Stimulated activated naive CD8-positive, alpha-beta T cell treated with anti-CD3 and anti-CD28 coated beads, Interleukin-15, Interleukin-2, amounts not matched to agents 100 ng/mL and 50 ng/mL, for 24 hours (primary cell): ENCODE measurements around the gene SHROOM4.

Experiments
- H3K27ac Mint-ChIP-seq: one replicate; pipeline ENCODE4 v1.8.0; 2021; ENCODE audit warnings: mild to moderate bottlenecking, mixed read lengths
- H3K27me3 Mint-ChIP-seq: one replicate; pipeline ENCODE4 v1.8.0; 2021; ENCODE audit warnings: mixed read lengths
- H3K36me3 Mint-ChIP-seq: one replicate; pipeline ENCODE4 v1.8.0; 2021; ENCODE audit warnings: low read depth, mixed read lengths
- H3K4me1 Mint-ChIP-seq: one replicate; pipeline ENCODE4 v1.8.0; 2021; ENCODE audit warnings: low read depth, mixed read lengths
- H3K4me3 Mint-ChIP-seq: one replicate; pipeline ENCODE4 v1.8.0; 2021; ENCODE audit warnings: mild to moderate bottlenecking, mixed read lengths
- H3K9me3 Mint-ChIP-seq: one replicate; pipeline ENCODE4 v1.8.0; 2021; ENCODE audit warnings: mixed read lengths

The SHROOM4 gene

GRCh38 chrX:50705042-50705441 lies 109.0 kb downstream of the SHROOM4 start:
- Mint-ChIP-seq H3K9me3 (no peaks in the 10 kb centered on the region), H3K27me3 (no peaks in the 10 kb centered on the region), H3K4me3 (no peak overlapping the region), H3K27ac (no peak overlapping the region), H3K36me3 (no peaks in the 10 kb centered on the region), H3K4me1 (no peaks in the 10 kb centered on the region)

GRCh38 chrX:50704360-50704759 lies 109.6 kb downstream of the SHROOM4 start:
- Mint-ChIP-seq H3K4me3 (no peak overlapping the region), H3K9me3 (no peaks in the 10 kb centered on the region), H3K4me1 (no peaks in the 10 kb centered on the region), H3K36me3 (no peaks in the 10 kb centered on the region), H3K27me3 (no peaks in the 10 kb centered on the region), H3K27ac (no peak overlapping the region)

DNA sequence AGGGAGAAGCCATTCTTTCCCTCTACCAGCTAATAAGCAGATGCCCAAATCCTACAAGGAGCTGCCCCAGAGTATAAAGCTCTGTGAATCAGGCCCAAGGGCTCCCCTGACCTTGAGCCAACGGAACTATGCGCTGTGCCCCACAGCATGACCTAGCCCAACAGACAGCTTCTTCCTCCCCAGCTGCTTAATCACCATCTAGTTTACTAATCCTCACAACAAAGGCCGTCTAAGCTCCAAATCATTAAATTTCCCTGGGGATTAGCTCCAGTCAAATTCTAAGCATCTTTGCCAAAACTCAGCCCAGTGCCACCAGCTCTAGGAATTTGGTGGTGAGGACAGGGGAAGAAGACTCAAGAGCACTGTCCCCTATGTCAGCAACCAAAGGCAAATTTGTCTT lies 113.1 kb downstream of the SHROOM4 start:
- Mint-ChIP-seq H3K27ac (no peak overlapping the region), H3K4me3 (no peak overlapping the region), H3K4me1 (no peaks in the 10 kb centered on the region), H3K9me3 (no peaks in the 10 kb centered on the region), H3K27me3 (peaks cover 9% of the 10 kb centered on the region), H3K36me3 (no peaks in the 10 kb centered on the region)

- no peaks in the 10 kb centered on the region for H3K4me1 Mint-ChIP-seq
- no peak overlapping the region for H3K4me3 Mint-ChIP-seq
- peaks cover 9% of the 10 kb centered on the region for H3K27me3 Mint-ChIP-seq
- no peaks in the 10 kb centered on the region for H3K9me3 Mint-ChIP-seq
- H3K27ac Mint-ChIP-seq: no peak overlapping the region
- H3K36me3 Mint-ChIP-seq: no peaks in the 10 kb centered on the region
These were observed 115.0 kb downstream of the SHROOM4 start for GRCh38 chrX:50698944-50699343.

- peaks cover 9% of the 10 kb centered on the region for H3K27me3 Mint-ChIP-seq
- no peaks in the 10 kb centered on the region for H3K9me3 Mint-ChIP-seq
These were observed 116.3 kb downstream of the SHROOM4 start for GRCh38 chrX:50697691-50698090.

DNA sequence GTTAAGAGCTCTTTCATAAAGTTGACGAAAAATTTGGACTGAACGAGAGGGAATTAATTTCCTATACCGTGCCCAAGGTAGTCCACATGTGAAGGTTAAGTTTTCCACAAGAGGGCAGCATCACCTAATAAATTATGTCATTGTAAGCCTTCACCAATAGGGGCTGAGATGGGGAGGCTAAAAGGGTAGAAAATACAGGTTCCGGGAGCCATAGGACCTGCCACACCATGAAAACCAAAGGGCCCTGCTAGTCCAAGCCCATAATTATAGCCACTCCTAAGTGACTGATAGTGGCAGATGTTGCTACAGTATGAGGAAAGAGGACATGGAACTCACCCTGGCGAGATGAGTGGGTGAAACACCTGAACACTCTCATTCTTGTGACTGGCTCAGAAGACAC lies 122.2 kb downstream of the SHROOM4 start:
- Mint-ChIP-seq H3K4me3 (no peak overlapping the region), H3K27me3 (peaks cover under 1% of the 10 kb centered on the region), H3K4me1 (no peaks in the 10 kb centered on the region), H3K9me3 (no peaks in the 10 kb centered on the region), H3K36me3 (no peaks in the 10 kb centered on the region), H3K27ac (no peak overlapping the region)

More at GRCh38 chrX:50697691-50698090, 116.3 kb downstream of the SHROOM4 start:
- H3K4me3 Mint-ChIP-seq: no peak overlapping the region
- no peaks in the 10 kb centered on the region for H3K36me3 Mint-ChIP-seq
- no peaks in the 10 kb centered on the region for H3K4me1 Mint-ChIP-seq
- no peak overlapping the region for H3K27ac Mint-ChIP-seq

DNA sequence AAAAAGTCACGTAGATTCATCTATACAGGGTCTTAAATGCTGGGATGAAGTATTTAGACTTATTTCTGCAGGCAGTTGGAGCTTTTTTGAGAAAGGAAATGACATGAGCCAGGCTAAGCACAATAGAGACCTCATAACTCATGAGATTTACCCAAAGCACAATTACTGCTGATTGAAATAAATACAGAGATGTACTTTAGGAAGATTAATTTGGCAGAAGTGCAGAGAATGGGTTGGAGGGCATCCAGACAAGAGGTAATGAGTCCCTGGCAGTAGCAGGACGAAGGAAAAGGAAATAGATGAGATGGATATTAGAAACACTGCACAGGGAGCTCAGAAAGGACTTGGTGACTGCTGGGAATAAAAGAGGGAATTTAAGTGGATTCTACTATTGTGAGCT lies 129.1 kb downstream of the SHROOM4 start:
- no peaks in the 10 kb centered on the region for H3K4me1 Mint-ChIP-seq
- H3K27ac Mint-ChIP-seq: no peak overlapping the region

DNA sequence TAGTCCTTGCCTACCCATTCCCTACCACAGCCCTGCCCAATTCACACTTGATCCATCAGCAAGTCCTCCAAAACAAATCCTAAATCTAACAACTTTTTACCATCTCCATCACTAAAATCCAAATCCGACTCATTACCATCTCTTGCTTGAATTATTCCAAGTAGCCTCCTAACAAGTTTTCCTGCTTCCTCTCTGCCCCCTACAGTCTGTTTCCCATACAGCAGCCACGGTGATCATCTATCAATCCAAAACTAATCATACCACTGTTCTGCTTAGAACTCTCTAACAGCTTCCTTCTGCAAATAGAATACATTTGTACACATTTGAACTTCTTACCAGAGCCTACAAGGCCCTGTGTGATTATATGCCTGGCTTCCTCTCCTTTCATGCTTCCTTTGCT lies 133.0 kb downstream of the SHROOM4 start:
- no peak overlapping the region for H3K4me3 Mint-ChIP-seq
- H3K4me1 Mint-ChIP-seq: no peaks in the 10 kb centered on the region
- H3K36me3 Mint-ChIP-seq: no peaks in the 10 kb centered on the region
- no peaks in the 10 kb centered on the region for H3K9me3 Mint-ChIP-seq
- H3K27ac Mint-ChIP-seq: no peak overlapping the region
- no peaks in the 10 kb centered on the region for H3K27me3 Mint-ChIP-seq

More for the DNA sequence above, 129.1 kb downstream of the SHROOM4 start:
- H3K36me3 Mint-ChIP-seq: no peaks in the 10 kb centered on the region
- no peaks in the 10 kb centered on the region for H3K27me3 Mint-ChIP-seq
- no peak overlapping the region for H3K4me3 Mint-ChIP-seq
- no peaks in the 10 kb centered on the region for H3K9me3 Mint-ChIP-seq

DNA sequence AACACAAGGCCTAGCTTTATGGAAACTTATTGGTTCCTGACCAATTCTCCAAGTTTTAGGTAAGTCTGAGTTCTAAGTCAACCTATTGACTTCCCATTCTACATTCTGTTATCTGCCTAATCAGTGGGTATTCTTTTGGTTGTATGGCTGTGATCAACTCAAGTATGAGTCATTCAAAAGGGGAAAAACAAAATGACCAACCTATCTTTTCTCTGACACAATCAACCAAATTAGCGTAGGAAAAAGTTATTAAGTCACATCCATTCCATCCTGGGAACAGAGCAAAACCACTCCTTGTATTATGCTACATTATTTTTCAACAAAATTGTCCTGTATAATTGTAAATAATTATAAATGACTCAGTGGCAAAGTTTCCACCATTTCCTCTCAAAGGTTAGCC lies 136.2 kb downstream of the SHROOM4 start:
- Mint-ChIP-seq H3K36me3 (no peaks in the 10 kb centered on the region), H3K27ac (no peak overlapping the region), H3K4me3 (no peak overlapping the region), H3K9me3 (no peaks in the 10 kb centered on the region), H3K4me1 (no peaks in the 10 kb centered on the region), H3K27me3 (peaks cover 1% of the 10 kb centered on the region)

GRCh38 chrX:50671661-50672060 lies 142.3 kb downstream of the SHROOM4 start:
- peaks cover 11% of the 10 kb centered on the region for H3K27me3 Mint-ChIP-seq
- no peaks in the 10 kb centered on the region for H3K9me3 Mint-ChIP-seq
- H3K4me1 Mint-ChIP-seq: no peaks in the 10 kb centered on the region
- H3K27ac Mint-ChIP-seq: no peak overlapping the region
- H3K4me3 Mint-ChIP-seq: no peak overlapping the region
- H3K36me3 Mint-ChIP-seq: no peaks in the 10 kb centered on the region

- Mint-ChIP-seq H3K36me3 (no peaks in the 10 kb centered on the region), H3K9me3 (no peaks in the 10 kb centered on the region), H3K4me1 (no peaks in the 10 kb centered on the region), H3K4me3 (no peak overlapping the region), H3K27me3 (peaks cover 11% of the 10 kb centered on the region), H3K27ac (no peak overlapping the region)
These were observed 145.1 kb downstream of the SHROOM4 start for GRCh38 chrX:50668860-50669259.

DNA sequence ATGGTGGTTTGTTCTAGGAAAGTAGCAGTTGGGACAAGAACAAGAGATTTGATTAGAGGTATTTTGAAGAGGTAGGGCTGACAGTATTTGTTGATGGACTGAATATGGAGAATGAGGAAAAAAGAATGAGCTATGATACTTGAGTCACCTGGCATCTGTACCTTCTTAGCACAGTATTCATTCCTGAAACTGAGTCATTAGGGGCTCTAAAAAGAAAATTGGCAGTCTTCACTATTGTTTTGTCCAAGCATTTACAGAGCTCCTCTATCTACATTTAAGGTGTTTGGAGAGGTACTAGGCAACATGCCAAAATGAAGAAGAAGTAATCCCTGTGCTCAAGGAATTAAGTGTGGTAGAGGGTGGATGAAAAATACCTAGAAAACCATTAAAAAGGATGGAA lies 165.8 kb downstream of the SHROOM4 start:
- no peak overlapping the region for H3K27ac Mint-ChIP-seq
- H3K4me1 Mint-ChIP-seq: no peaks in the 10 kb centered on the region
- no peaks in the 10 kb centered on the region for H3K9me3 Mint-ChIP-seq
- H3K36me3 Mint-ChIP-seq: no peaks in the 10 kb centered on the region
- no peak overlapping the region for H3K4me3 Mint-ChIP-seq
- no peaks in the 10 kb centered on the region for H3K27me3 Mint-ChIP-seq

DNA sequence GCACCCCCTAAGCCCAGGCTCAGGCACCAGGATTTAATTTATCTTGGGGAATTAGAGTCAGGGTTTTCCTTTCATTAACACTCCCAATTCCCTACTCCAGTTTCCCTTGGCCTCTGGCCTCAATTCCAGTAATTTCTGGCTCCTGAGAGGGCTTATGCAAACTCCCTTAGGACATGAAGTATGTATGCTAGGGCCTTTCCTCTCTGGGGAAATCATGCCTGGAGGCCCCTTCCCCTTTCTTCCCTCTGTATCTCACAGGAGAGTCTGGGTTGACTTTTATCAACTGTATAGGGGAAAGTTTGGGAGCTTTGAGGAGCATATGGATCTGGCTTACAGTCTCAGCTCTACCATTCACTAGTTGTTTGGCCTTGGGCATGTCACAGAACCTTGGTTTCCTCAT lies 169.5 kb downstream of the SHROOM4 start:
- Mint-ChIP-seq H3K27ac (no peak overlapping the region), H3K4me1 (no peaks in the 10 kb centered on the region), H3K9me3 (no peaks in the 10 kb centered on the region), H3K27me3 (no peaks in the 10 kb centered on the region), H3K36me3 (no peaks in the 10 kb centered on the region), H3K4me3 (no peak overlapping the region)

GRCh38 chrX:50643525-50644137 lies 170.4 kb downstream of the SHROOM4 start:
- Mint-ChIP-seq H3K4me1 (no peaks in the 10 kb centered on the region), H3K4me3 (no peak overlapping the region), H3K27ac (no peak overlapping the region), H3K9me3 (no peaks in the 10 kb centered on the region), H3K36me3 (no peaks in the 10 kb centered on the region), H3K27me3 (no peaks in the 10 kb centered on the region)

GRCh38 chrX:50638123-50638522 lies 175.9 kb downstream of the SHROOM4 start:
- Mint-ChIP-seq H3K4me3 (no peak overlapping the region), H3K4me1 (no peaks in the 10 kb centered on the region), H3K27ac (no peak overlapping the region), H3K27me3 (no peaks in the 10 kb centered on the region), H3K9me3 (no peaks in the 10 kb centered on the region), H3K36me3 (no peaks in the 10 kb centered on the region)

DNA sequence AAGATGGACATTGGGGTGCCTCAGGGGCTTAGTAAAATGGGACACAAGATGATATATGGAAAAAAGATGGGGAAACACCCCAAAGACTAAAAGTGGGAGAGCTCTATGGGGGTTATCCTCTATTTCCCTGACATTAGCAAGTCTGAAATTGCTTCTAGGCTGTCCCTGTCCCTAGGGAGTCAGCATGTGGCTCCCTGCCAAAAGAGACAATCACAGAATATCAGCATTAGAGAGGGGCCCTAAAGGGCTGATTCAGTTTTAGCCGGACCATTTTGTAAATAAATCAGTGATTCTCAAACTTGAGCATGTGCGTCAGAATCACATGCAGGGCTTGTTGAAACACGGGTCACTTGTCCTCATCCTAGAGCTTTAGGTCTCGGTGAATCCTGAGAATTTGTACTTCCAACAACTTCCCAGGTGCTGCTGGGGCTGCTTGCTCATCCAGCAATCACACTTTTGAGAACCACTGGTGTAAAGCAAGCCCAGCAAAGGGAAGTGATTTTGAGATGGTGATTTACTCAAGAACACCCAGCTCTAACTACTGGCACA lies 178.1 kb downstream of the SHROOM4 start:
- H3K27ac Mint-ChIP-seq: no peak overlapping the region
- H3K27me3 Mint-ChIP-seq: no peaks in the 10 kb centered on the region
- H3K4me3 Mint-ChIP-seq: no peak overlapping the region
- no peaks in the 10 kb centered on the region for H3K36me3 Mint-ChIP-seq
- no peaks in the 10 kb centered on the region for H3K4me1 Mint-ChIP-seq
- no peaks in the 10 kb centered on the region for H3K9me3 Mint-ChIP-seq
